Effector memory CD8-positive, alpha-beta T cell (primary cell): ENCODE data around the gene EEF2KMT.
"Not testable (repeated sequence)": the region's sequence is repeated elsewhere in the genome, so short reads cannot be mapped to it uniquely, and the experiment has no call there.

ENCODE experiments used
- ATAC-seq: fragments of 150-1000 bp; cut with Tn5 transposase; replicated peaks from 2 replicates; pipeline ENCODE4 v1.10.0; 2021; ENCODE audit warnings: mild to moderate bottlenecking, moderate library complexity
- DNase-seq, 3 experiments: peaks; one replicate each; pipeline ENCODE4 v3.0.0; 2021
- H3K27ac Mint-ChIP-seq, 2 donors: one replicate each; pipeline ENCODE4 v1.8.0; 2022; ENCODE audit warnings: mild to moderate bottlenecking in 2 of 2, mixed read lengths in 2 of 2, moderate library complexity in 2 of 2
- H3K27me3 Mint-ChIP-seq, 2 donors: one replicate each; pipeline ENCODE4 v1.8.0; 2022; ENCODE audit warnings: mixed read lengths in 2 of 2
- H3K36me3 Mint-ChIP-seq: one replicate; pipeline ENCODE4 v1.8.0; 2022; ENCODE audit warnings: mild to moderate bottlenecking, moderate library complexity, mixed read lengths; ENCODE audit not compliant: insufficient read depth
- H3K4me1 Mint-ChIP-seq, 2 donors: one replicate each; pipeline ENCODE4 v1.8.0; 2022; ENCODE audit warnings: low read depth in 2 of 2, mixed read lengths in 2 of 2
- H3K4me3 Mint-ChIP-seq, 2 donors: one replicate each; pipeline ENCODE4 v1.8.0; 2022; ENCODE audit warnings: mild to moderate bottlenecking in 2 of 2, mixed read lengths in 2 of 2, moderate library complexity in 2 of 2
- H3K9me3 Mint-ChIP-seq, 2 donors: one replicate each; pipeline ENCODE4 v1.8.0; 2022; ENCODE audit warnings: mixed read lengths in 2 of 2
- total RNA-seq, 9 experiments: gene quantifications; one replicate each; lab custom pipeline; 2026; lab: John Stamatoyannopoulos, UW

EEF2KMT gene, protein sequence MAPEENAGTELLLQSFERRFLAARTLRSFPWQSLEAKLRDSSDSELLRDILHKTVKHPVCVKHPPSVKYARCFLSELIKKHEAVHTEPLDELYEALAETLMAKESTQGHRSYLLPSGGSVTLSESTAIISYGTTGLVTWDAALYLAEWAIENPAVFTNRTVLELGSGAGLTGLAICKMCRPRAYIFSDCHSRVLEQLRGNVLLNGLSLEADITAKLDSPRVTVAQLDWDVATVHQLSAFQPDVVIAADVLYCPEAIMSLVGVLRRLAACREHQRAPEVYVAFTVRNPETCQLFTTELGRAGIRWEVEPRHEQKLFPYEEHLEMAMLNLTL
- total RNA-seq: 3.4 to 27.6 (median 13.5) reads per million in 9 experiments

DNA sequence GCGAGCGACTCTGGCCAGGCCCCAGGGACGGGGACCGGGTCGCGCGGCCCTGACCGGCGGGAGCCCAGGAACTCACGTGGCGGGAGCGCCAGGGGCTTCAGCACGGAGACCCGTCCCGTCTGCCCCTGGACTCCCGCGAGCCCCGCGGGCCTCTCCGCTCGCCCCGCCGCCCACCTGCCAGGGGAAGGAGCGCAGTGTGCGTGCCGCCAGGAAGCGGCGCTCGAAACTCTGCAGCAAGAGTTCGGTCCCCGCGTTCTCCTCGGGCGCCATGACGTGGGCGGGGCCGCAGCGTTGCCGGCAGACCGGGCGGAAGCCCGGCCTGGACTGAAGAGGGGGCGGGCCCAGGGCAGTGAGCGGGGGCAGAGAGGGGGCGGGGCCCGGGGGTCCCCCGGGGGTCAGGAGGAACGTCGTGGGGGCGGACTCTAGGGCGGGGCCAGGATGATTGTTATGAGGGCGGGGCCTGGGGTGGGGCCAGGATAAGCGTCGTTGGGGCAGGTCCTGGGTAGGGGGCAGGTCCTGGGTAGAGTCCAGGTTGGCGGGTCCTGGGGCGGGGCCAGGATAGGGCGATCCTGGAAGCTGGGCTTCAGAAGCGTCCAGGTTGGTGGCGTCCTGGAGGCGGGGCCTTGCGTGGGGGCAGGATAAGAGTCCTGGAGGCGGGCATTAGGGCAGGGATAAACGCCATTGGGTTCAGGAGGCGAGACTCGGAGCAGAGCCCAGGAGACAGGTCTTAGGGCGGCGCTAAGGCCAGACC, at the start of gene EEF2KMT:
EEF2KMT (minus strand) TSS at position 326 of the 751 bp plus-strand sequence; CDS start at position 270, 56 bp downstream.
- Mint-ChIP-seq H3K4me3 (peak within 1 kb of the TSS; percentile 91 to 92), H3K27me3 (peaks cover 0 to 12% of the 10 kb centered on the region in 2 donors), H3K4me1 (peaks cover 11 to 12% of the 10 kb centered on the region in 2 donors), H3K27ac (peak within 1 kb of the TSS; percentile 92 to 94), H3K36me3 (peaks cover 12% of the 10 kb centered on the region)
- not testable (repeated sequence) for H3K9me3 Mint-ChIP-seq
- peak; percentile 92 for ATAC-seq
- DNase-seq: peak in 1 of 3 experiments; percentile 73

DNA sequence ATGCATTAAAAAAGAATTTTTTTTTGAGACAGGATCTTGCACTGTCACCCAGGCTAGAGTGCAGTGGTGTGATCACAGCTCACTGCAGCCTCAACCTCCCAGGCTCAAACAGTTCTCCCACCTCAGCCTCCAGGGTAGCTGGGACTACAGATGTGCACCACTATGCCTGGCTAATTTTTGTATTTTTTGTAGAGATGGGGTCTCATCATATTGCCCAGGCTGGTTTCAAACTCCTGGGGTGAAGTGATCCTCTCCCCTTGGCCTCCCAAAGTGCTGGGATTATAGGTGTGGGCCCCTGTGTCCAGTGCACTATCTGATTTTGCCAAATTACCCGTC, 47.0 kb upstream of the EEF2KMT start:
- not testable (repeated sequence) for ATAC-seq, DNase-seq, H3K4me1 Mint-ChIP-seq, H3K4me3 Mint-ChIP-seq, H3K36me3 Mint-ChIP-seq, H3K9me3 Mint-ChIP-seq, H3K27ac Mint-ChIP-seq
- H3K27me3 Mint-ChIP-seq: peaks cover 30 to 63% of the 10 kb centered on the region in 2 donors

DNA sequence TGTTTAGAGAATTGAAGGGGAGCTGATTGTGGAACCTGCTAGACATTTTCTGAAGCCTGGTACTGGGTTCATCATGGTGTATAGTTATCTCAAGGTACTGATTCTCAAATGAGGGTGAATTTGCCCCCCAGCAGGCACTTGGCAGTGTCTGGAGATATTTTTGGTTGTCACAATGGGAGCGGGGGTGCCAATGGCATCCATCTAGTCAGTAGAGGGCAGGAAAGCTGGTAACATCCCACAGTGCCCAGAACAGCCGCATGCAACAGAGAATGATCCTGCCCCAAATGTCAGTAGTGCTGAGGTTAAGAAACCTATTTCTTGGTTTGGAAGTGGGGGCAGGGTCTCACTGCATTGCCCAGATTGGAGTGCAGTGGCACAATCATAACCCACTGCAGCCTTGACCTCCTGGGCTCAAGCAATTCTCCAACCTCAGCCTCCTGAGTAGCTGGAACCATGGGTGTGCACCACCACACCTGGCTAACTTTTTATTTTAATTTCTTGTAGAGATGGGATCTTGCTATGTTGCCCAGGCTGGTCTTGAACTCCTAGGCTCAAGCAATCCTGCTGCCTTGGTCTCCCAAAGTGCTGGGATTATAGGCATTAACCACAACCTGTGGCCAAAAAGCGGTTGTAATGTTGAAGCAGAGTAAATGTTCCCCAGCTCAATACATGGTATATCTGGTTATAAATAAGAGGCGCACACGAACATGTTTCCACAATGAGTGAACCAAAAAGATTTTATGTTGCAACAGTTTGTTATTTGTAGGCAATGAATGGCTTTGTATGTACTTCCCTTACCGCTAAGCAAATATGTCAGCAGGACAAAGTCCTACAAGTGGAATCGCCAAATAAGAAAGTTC, 46.4 kb upstream of the EEF2KMT start:
- no peak for ATAC-seq
- H3K9me3 Mint-ChIP-seq: no peaks in the 10 kb centered on the region
- no peak for DNase-seq
- no peaks in the 10 kb centered on the region for H3K36me3 Mint-ChIP-seq
- H3K27me3 Mint-ChIP-seq: peaks cover 30 to 69% of the 10 kb centered on the region in 2 donors
- no peaks in the 10 kb centered on the region for H3K4me1 Mint-ChIP-seq
- H3K4me3 Mint-ChIP-seq: no peak overlapping the region
- no peak overlapping the region for H3K27ac Mint-ChIP-seq

DNA sequence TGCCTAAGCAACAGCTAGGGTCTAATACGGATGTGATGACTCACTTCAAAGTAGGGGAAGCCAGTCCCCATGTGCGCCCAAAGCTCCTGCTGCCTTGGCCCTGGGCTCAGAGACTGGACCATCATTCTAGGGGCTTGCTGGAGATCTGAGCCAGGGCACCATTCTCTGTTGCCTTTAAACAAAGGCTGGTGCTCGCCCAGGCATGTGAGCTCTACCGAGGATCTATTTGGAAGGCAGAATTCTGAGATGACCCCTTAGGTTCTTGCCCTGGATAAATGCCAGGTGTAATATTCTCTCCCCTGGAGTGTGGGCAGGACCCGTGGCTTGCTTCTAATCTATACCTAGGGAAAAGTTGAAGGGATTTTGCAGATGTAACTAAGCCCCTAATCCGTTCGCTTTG, 42.6 kb upstream of the EEF2KMT start:
- not testable (repeated sequence) for H3K4me1 Mint-ChIP-seq, H3K4me3 Mint-ChIP-seq, H3K36me3 Mint-ChIP-seq, H3K27ac Mint-ChIP-seq, ATAC-seq, H3K9me3 Mint-ChIP-seq, DNase-seq
- H3K27me3 Mint-ChIP-seq: peaks cover 37 to 75% of the 10 kb centered on the region in 2 donors

DNA sequence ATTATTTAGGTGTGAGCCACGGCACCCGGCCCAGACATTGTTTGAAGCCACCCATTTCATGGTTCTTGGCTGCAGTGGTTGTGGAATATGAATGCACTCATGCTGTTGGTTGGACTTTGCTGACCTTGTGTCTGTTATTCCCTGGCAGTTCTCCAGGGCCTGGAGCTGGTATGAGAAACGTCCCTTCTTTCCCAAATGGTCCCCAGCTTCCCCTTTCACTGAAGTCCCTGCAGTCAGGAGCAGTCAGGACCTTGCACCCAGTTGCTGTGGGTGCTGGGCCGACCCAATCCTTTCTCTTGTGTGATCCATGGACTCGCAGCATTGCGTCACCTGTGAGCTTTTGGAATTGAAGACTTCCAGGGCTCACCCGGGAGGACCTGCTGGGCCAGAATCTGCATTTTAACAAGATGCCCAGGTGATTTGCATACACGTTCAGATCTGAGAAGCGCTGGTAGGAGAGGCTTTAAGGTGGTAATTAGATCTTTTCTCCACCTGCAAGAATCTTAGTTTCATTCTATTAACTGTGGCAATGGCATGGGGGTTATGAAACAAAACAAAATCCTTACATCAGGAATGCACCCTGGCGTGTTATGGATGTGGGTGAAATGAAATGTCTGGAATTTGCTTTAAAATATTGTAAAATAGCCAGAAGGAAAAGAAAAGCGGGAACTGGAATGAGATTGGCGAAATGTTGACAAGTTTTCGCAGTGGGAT, 37.3 kb upstream of the EEF2KMT start:
- not testable (repeated sequence) for H3K27ac Mint-ChIP-seq, DNase-seq, H3K36me3 Mint-ChIP-seq, H3K4me1 Mint-ChIP-seq, H3K4me3 Mint-ChIP-seq, ATAC-seq, H3K9me3 Mint-ChIP-seq
- peaks cover 42 to 90% of the 10 kb centered on the region in 2 donors for H3K27me3 Mint-ChIP-seq

DNA sequence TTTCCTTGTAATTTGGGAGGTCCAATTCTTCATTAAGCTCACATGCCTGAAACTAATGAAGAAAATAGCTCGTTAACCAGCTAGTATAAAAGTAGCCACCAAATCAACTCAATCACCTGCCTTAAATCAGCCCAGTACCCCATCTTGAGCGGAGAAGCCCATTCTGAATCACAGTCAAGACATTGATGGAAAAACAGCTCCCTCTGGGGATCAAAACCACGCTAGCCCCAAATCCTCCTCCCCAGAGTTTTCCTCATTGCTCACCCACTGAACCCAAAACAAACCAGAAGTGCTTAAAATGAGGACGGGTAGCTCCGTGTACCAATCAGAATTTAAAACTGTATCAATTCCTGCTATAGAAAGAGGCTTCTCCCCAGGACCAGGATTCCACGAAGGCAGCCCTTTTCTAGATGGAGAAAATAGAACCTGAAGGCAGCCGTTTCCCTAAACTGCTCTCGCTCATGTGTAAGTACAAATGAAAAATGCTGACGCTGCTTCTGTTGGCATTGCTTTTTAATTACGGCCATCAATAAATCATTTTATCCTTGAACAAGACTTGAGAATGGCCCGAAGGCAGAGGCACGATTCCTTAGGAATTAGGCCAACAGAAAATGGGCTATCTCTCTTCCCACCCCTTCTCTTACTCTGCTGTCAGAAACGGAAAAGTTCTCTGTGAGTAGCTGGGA, 35.5 kb upstream of the EEF2KMT start:
- H3K27me3 Mint-ChIP-seq: peaks cover 53 to 89% of the 10 kb centered on the region in 2 donors
- H3K27ac Mint-ChIP-seq, H3K4me3 Mint-ChIP-seq, H3K9me3 Mint-ChIP-seq, H3K4me1 Mint-ChIP-seq, ATAC-seq, H3K36me3 Mint-ChIP-seq, DNase-seq: not testable (repeated sequence)

DNA sequence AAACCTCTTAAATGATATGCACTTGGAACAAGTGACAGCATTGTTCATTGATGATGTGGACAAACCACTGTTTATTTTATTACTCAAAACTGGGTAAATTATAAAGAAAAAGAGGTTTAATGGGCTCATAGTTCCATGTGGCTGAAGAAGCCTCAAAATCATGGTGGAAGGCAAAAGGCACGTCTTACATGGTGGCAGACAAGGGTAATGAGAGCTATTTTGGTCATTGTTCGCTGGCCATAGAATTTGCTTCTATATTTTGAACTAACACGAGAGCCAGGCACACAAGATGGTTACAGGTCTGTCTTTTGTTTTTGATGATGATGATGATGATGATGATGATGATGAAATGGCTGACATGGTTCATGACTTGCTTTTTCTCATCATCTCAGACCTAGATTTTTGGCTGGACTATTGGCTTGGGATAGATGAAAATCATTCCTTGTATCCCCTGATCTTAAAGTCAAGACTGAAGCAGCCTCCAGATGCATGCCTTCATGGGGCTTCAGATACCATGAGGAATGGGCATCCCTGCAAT, 33.9 kb upstream of the EEF2KMT start:
- not testable (repeated sequence) for H3K4me3 Mint-ChIP-seq, H3K9me3 Mint-ChIP-seq, ATAC-seq, H3K27ac Mint-ChIP-seq, H3K36me3 Mint-ChIP-seq, DNase-seq, H3K4me1 Mint-ChIP-seq
- peaks cover 56 to 81% of the 10 kb centered on the region in 2 donors for H3K27me3 Mint-ChIP-seq

DNA sequence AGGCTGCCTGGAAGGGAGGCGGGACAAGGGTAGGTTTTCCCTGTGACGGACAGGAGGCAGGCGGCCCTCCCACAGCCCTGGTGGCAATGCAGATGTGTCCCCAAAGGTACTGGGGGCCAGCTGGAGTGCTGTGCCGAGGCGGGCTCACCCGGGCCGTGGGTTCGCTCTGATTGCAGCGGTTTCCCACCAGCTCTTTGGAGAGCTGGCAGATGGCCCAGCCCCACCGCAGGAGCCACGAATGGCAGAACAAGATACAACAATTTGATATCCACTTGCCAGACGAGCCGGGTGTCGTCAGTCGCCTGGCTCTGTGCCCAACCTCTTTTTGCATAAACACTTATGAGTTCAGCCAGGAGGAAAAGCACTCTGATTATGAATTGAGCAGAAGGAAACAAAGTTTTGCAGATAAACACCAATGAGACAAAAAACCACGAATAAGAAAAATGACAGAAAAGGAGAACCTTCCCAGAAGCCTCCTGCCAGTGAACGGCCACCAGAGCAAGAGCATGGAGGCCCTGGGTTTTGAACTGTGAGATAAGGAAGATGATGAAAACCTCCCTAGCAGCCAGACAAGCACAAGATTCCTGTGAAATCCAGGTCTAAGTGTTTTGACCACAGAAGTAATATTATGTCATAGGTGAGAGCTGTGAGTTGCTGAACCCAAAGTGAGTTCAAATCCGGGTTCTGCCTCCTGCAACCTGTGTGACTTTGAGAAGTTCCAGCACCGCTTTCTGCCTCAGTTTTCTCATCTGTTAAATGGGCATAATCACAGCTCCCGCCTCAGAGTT, 19.9 kb upstream of the EEF2KMT start:
- H3K4me1 Mint-ChIP-seq: peaks cover 12% of the 10 kb centered on the region in 2 donors
- H3K27me3 Mint-ChIP-seq: peaks cover 58 to 81% of the 10 kb centered on the region in 2 donors
- H3K27ac Mint-ChIP-seq: peak overlapping the region in 1 of 2 donors; percentile 4
- ATAC-seq (peak; percentile 51), DNase-seq (peak; percentile 41 to 55 (median 44))
- H3K36me3 Mint-ChIP-seq, H3K9me3 Mint-ChIP-seq: not testable (repeated sequence)
- H3K4me3 Mint-ChIP-seq: peak overlapping the region in 1 of 2 donors; percentile 40

DNA sequence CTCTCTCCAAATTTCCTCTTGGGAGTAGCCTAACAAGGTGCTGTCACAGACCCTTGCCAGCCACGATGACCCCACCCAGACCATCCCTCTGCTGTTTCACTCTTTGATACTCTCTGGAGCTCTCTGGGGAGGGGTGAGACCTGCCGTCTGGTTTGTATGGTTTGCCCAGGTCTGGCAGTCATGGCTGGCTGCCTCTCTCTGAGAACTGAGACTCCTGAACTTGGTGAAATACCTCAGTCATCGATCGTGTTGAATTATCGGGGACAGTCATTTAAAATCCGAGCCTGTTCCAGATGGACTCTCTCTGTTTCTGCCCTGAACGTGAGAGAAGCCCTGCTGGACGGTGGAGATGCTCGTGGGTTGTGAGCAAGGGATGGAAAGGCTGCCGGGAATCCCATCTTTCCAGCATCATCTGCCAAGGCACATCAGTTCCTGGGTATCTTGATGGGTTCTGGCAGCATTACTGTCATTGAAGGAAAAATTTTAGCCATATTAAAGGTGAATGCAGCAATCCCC, 19.2 kb upstream of the EEF2KMT start:
- Mint-ChIP-seq H3K4me1 (peaks cover 12% of the 10 kb centered on the region in 2 donors), H3K27me3 (peaks cover 52 to 76% of the 10 kb centered on the region in 2 donors)
- not testable (repeated sequence) for H3K9me3 Mint-ChIP-seq, ATAC-seq, H3K27ac Mint-ChIP-seq, H3K4me3 Mint-ChIP-seq, H3K36me3 Mint-ChIP-seq, DNase-seq

DNA sequence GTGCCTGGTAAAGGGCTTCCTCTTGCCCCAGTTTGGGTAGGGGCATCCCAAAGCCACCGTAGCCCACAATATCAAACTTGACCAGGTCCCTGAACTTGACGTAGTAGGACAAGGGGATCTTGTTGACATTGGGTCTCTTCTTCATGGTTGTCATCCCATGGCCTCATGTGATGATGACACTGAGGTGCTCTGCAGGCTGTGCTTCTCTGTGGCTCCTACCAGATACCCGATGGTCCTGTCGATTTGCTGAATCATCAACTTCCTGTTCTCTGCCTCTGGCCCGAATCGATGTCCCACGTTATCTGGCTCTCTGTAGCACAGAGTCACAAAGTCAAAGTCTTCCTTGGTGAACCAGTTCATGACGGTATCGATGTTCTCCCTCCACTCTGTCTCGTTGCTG, 13.3 kb upstream of the EEF2KMT start:
- not testable (repeated sequence) for H3K27ac Mint-ChIP-seq, H3K4me3 Mint-ChIP-seq, H3K9me3 Mint-ChIP-seq, H3K4me1 Mint-ChIP-seq, DNase-seq, H3K36me3 Mint-ChIP-seq, ATAC-seq
- peaks cover 13 to 28% of the 10 kb centered on the region in 2 donors for H3K27me3 Mint-ChIP-seq

DNA sequence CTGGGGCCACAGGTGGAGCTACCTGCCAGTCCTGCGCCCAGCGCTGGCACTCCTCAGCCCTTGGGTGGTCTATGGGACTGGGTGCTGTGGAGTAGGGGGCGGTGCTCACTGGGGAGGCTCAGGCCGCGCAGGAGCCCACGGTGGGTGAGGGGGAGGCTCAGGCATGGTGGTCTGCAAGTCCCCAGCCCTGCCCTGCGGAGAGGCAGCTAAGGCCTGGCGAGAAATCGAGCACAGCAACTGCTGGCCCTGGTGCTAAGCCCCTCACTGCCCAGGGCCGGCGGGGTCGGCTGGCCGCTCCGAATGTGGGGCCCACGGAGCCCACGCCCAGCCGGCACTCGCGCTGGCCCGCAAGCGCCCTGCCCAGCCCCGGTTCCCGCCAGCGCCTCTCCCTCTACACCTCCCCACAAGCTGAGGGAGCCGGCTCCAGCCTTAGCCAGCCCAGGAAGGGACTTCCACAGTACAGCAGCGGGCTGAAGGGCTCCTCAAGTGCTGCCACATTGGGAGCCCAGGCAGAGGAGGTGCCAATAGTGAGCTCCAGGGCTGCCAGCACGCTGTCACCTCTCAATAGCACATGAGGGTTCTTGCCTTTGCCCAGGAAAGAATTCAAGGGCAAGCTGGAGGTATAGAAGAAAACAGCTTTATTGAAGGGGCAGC, 11.0 kb upstream of the EEF2KMT start:
- DNase-seq (no peak), ATAC-seq (no peak)
- peaks cover 10 to 22% of the 10 kb centered on the region in 2 donors for H3K27me3 Mint-ChIP-seq
- no peaks in the 10 kb centered on the region for H3K36me3 Mint-ChIP-seq
- H3K27ac Mint-ChIP-seq: no peak overlapping the region
- H3K9me3 Mint-ChIP-seq: no peaks in the 10 kb centered on the region
- peaks cover 0 to 3% of the 10 kb centered on the region in 2 donors for H3K4me1 Mint-ChIP-seq
- H3K4me3 Mint-ChIP-seq: no peak overlapping the region
